ENCODE results near the gene IL4. TPM values are rescaled to one million over a fixed set of nuclear protein-coding genes. Genes with fewer than 3 reads are reported as not detected.
A peak's percentile ranks its signal among the peaks of the same experiment; 100 is the strongest.

The IL4 gene
- polyA plus RNA-seq, 3 donors, result not detected

DNA sequence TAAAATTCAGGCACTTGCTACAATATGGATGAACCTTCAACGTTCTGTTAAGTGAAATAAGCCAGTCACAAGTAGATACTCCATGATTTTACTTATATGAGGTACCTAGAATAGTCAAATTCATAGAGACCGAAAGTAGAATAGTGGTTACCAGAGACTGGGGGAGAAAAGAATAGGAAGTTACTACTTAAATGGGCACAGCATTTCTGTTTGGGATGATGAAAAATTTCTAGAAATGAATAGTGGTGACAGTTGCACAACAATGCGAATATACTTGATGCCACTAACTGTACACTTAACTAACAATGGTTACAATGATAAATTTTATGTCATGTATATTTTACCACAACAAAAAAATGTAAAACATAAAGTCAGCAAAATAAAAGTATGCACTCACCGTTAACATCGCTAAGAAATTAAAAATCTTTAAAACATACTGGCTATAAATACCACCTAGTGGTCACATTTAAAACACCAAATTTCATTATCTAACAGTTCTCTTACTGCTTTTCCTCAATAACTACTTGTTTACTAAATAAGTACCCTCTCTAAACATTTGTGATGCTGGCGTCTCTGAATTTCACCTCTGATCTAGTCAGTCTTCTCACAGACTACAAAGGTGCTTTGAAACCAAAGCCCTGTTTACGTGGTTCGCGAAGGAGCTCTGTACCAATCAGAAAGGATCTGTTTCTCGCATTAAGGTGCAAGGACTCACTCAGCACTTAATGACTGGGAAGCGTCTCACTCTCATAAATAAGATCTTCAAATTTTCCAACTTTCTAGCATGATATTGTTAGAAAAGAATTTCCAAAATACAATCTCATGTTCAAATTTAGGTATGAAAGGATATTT, 40.9 kb downstream of the IL4 start:
- Histone ChIP-seq H3K27me3 (ENCODE audit: control insufficient read depth in 2 of 2, insufficient read depth in 2 of 2, low read length in 2 of 2) (no peaks in the 10 kb centered on the region), H3K36me3 (replicated peaks in 1 of 2; ENCODE audit: control insufficient read depth in 1 of 2, insufficient read depth in 2 of 2, low read length in 2 of 2) (no peaks in the 10 kb centered on the region), H4K20me1 (ENCODE audit: insufficient read depth, low read length) (no peaks in the 10 kb centered on the region), H3K9ac (ENCODE audit: insufficient read depth, low read length, poor library complexity, severe bottlenecking) (no peak overlapping the region), H3K4me3 (replicated peaks in 1 of 3; ENCODE audit: low read depth in 2 of 3, low read length in 3 of 3) (no peak overlapping the region), H3K4me2 (replicated peaks; ENCODE audit: extremely low read depth, low read length, poor library complexity, severe bottlenecking) (no peak overlapping the region), H3K27ac (ENCODE audit: low read depth in 1 of 2, low read length in 2 of 2) (no peak overlapping the region), H3K79me2 (ENCODE audit: insufficient read depth, low read length) (no peaks in the 10 kb centered on the region), H3K4me1 (ENCODE audit: control insufficient read depth in 1 of 2, insufficient read depth in 2 of 2, low read length in 2 of 2) (no peaks in the 10 kb centered on the region), H2AFZ (ENCODE audit: insufficient read depth, low read depth, low read length, poor library complexity, severe bottlenecking) (no peak overlapping the region), H3K9me3 (replicated peaks in 1 of 2; ENCODE audit: control insufficient read depth in 1 of 2, insufficient read depth in 1 of 2, low read length in 2 of 2) (no peaks in the 10 kb centered on the region)
- intact Hi-C loops (cut with micrococcal nuclease), result no loop called here
- WGBS (ENCODE audit: insufficient coverage), result 17% methylated on average over 3 of the region's 11 CpGs
- Mint-ChIP-seq H3K9me3 (no peaks in the 10 kb centered on the region), H3K27me3 (ENCODE audit: low read depth in 3 of 3) (peaks cover 0 to 4% (median 3%) of the 10 kb centered on the region in 3 donors), H3K4me1 (peaks cover 3% of the 10 kb centered on the region), H3K36me3 (no peaks in the 10 kb centered on the region), H3K4me3 (no peak overlapping the region), H3K27ac (no peak overlapping the region)
- DNase-seq, result no peak
- TF ChIP-seq, protein P1, sequence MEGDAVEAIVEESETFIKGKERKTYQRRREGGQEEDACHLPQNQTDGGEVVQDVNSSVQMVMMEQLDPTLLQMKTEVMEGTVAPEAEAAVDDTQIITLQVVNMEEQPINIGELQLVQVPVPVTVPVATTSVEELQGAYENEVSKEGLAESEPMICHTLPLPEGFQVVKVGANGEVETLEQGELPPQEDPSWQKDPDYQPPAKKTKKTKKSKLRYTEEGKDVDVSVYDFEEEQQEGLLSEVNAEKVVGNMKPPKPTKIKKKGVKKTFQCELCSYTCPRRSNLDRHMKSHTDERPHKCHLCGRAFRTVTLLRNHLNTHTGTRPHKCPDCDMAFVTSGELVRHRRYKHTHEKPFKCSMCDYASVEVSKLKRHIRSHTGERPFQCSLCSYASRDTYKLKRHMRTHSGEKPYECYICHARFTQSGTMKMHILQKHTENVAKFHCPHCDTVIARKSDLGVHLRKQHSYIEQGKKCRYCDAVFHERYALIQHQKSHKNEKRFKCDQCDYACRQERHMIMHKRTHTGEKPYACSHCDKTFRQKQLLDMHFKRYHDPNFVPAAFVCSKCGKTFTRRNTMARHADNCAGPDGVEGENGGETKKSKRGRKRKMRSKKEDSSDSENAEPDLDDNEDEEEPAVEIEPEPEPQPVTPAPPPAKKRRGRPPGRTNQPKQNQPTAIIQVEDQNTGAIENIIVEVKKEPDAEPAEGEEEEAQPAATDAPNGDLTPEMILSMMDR (IDR thresholded peaks at IDR 0.05), result peak; percentile 71

DNA sequence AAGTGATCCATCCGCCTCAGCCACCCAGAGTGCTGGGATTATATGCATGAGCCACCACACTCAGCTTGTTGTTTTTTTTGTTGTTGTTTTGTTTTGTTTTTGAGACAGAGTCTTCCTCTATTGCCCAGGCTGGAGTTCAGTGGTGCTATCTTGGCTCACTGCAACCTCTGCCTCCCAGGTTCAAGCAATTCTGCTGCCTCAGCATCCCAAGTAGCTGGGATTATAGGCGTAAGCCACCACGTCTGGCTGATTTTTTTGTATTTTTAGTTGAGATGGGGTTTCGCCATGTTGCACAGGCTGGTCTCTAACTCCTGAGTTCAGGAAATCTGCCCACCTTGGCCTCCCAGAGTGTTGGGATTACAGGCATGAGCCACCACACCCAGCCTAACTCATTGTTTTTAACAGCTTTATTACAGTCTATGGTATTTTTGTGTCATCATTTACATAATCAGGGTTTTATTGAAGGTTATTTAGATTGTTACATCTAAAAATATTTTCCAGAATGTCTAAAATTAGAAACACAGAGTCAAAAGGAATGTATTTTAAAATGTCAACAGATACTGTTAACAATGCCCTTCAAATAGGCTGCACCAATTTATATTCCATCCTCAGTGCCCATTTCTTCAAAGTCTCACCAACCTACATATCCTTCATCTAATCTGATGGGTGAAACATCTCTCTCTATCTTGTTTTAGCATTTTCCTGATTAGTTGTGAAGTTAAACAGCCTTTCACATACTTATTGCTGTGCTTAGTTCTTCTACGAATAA, 44.9 kb downstream of the IL4 start:
- H3K4me2 ChIP-seq (replicated peaks; ENCODE audit: extremely low read depth, low read length, poor library complexity, severe bottlenecking), result no peak overlapping the region
- no peak overlapping the region for H3K27ac ChIP-seq (ENCODE audit: low read depth in 1 of 2, low read length in 2 of 2)
- H3K4me1 ChIP-seq (ENCODE audit: control insufficient read depth in 1 of 2, insufficient read depth in 2 of 2, low read length in 2 of 2), result no peaks in the 10 kb centered on the region
- no peak overlapping the region for H3K4me3 ChIP-seq (replicated peaks in 1 of 3; ENCODE audit: low read depth in 2 of 3, low read length in 3 of 3)
- TF ChIP-seq, protein P1 (IDR thresholded peaks at IDR 0.05), result no peak
- no peak overlapping the region for H3K9ac ChIP-seq (ENCODE audit: insufficient read depth, low read length, poor library complexity, severe bottlenecking)
- no peaks in the 10 kb centered on the region for H4K20me1 ChIP-seq (ENCODE audit: insufficient read depth, low read length)
- no peaks in the 10 kb centered on the region for H3K9me3 ChIP-seq (replicated peaks in 1 of 2; ENCODE audit: control insufficient read depth in 1 of 2, insufficient read depth in 1 of 2, low read length in 2 of 2)
- 100% methylated on average over 1 of the region's 5 CpGs for WGBS (ENCODE audit: insufficient coverage)
- H3K79me2 ChIP-seq (ENCODE audit: insufficient read depth, low read length), result no peaks in the 10 kb centered on the region
- DNase-seq, result no peak
- intact Hi-C loops (cut with micrococcal nuclease), result no loop called here
- no peaks in the 10 kb centered on the region for H3K27me3 ChIP-seq (ENCODE audit: control insufficient read depth in 2 of 2, insufficient read depth in 2 of 2, low read length in 2 of 2)
- no peak overlapping the region for H2AFZ ChIP-seq (ENCODE audit: insufficient read depth, low read depth, low read length, poor library complexity, severe bottlenecking)
- no peaks in the 10 kb centered on the region for H3K36me3 ChIP-seq (replicated peaks in 1 of 2; ENCODE audit: control insufficient read depth in 1 of 2, insufficient read depth in 2 of 2, low read length in 2 of 2)
- H3K27me3 Mint-ChIP-seq (ENCODE audit: low read depth in 3 of 3), result peaks cover 1 to 2% (median 1%) of the 10 kb centered on the region in 3 donors
- no peak overlapping the region for H3K4me3 Mint-ChIP-seq
- no peak overlapping the region for H3K27ac Mint-ChIP-seq
- peaks cover 0 to 2% (median 0%) of the 10 kb centered on the region in 7 donors for H3K9me3 Mint-ChIP-seq
- H3K36me3 Mint-ChIP-seq, result no peaks in the 10 kb centered on the region
- H3K4me1 Mint-ChIP-seq, result peaks cover 3% of the 10 kb centered on the region
